ENCODE measurements around the gene GDPD5.

DNA sequence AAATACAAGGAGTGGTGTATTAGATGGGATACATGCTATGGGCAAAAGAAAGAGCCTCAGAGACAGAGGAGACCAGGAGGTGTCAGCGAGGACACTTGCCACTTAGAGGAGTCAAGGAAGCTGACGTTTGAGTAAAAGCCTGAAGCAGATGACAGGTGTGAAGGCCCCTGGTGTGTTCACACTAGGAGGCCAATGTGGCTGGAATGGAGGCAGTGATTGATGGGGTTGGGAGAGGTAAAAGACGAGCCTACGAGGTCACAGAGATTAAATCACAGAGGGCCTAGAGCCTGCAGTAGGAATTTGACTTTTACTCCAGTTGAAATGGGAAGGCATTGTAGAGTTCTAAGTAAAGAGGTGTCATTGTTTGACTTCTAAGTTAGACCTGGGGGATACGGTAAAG, 12.0 kb upstream of the GDPD5 start:
- TF ChIP-seq, protein P1, sequence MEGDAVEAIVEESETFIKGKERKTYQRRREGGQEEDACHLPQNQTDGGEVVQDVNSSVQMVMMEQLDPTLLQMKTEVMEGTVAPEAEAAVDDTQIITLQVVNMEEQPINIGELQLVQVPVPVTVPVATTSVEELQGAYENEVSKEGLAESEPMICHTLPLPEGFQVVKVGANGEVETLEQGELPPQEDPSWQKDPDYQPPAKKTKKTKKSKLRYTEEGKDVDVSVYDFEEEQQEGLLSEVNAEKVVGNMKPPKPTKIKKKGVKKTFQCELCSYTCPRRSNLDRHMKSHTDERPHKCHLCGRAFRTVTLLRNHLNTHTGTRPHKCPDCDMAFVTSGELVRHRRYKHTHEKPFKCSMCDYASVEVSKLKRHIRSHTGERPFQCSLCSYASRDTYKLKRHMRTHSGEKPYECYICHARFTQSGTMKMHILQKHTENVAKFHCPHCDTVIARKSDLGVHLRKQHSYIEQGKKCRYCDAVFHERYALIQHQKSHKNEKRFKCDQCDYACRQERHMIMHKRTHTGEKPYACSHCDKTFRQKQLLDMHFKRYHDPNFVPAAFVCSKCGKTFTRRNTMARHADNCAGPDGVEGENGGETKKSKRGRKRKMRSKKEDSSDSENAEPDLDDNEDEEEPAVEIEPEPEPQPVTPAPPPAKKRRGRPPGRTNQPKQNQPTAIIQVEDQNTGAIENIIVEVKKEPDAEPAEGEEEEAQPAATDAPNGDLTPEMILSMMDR (IDR thresholded peaks at IDR 0.05) = no peak
- TF ChIP-seq POLR2A (IDR thresholded peaks at IDR 0.05; ENCODE audit: low read depth) (no peak), POLR2AphosphoS5 (IDR thresholded peaks at IDR 0.05) (no peak), EP300 (IDR thresholded peaks at IDR 0.05) (no peak)
